Spleen (tissue), 11 donors: Measurements from ENCODE around the gene SMARCC2. TPM values are rescaled to one million over a fixed set of nuclear protein-coding genes. Genes with fewer than 3 reads are reported as not detected.

Source experiments
- DNase-seq: peaks from one replicate; pipeline ENCODE4 v3.0.0-alpha.2; 2020
- H3K27ac ChIP-seq, 8 donors: fragments of 200-600 bp; sonication (generic) in 7 of 8; 1 replicate in 4 of 8; 2 replicates in 4 of 8; pipeline versions ENCODE4 v1.5.0 to v1.8.0; 2016 to 2021; ENCODE audit warnings: inconsistent platforms in 4 of 8, mild to moderate bottlenecking in 4 of 8, moderate library complexity in 1 of 8
- H3K27me3 ChIP-seq, 7 donors: fragments of 200-600 bp; sonication (generic) in 6 of 7; replicated peaks in 1 of 7; 1 replicate in 4 of 7; 2 replicates in 3 of 7; pipeline versions ENCODE4 v1.5.0 to v1.8.0; 2016 to 2021; ENCODE audit warnings: inconsistent platforms in 3 of 7, mild to moderate bottlenecking in 1 of 7
- H3K36me3 ChIP-seq, 6 donors: fragments of 200-600 bp; sonication (generic) in 5 of 6; 1 replicate in 4 of 6; 2 replicates in 2 of 6; pipeline versions ENCODE4 v1.5.0 to v1.8.0; 2016 to 2021; ENCODE audit warnings: inconsistent platforms in 2 of 6
- H3K4me1 ChIP-seq, 6 donors: fragments of 200-600 bp; sonication (generic) in 5 of 6; 1 replicate in 3 of 6; 2 replicates in 3 of 6; pipeline versions ENCODE4 v1.5.0 to v1.8.0; 2016 to 2021; ENCODE audit warnings: inconsistent platforms in 3 of 6
- H3K4me3 ChIP-seq, 8 donors: fragments of 200-600 bp; sonication (generic) in 7 of 8; 1 replicate in 4 of 8; 2 replicates in 4 of 8; pipeline versions ENCODE4 v1.5.0 to v1.8.0; 2016 to 2021; ENCODE audit warnings: inconsistent platforms in 4 of 8, mild to moderate bottlenecking in 4 of 8, moderate library complexity in 2 of 8
- H3K9me3 ChIP-seq, 8 donors: fragments of 200-600 bp; sonication (generic) in 7 of 8; 1 replicate in 4 of 8; 2 replicates in 4 of 8; pipeline versions ENCODE4 v1.5.0 to v1.8.0; 2016 to 2021; ENCODE audit warnings: inconsistent platforms in 4 of 8
- POLR2A ChIP-seq, 3 donors: fragments of 450-650 bp; IDR thresholded peaks; one replicate each; pipeline ENCODE4 v1.5.1; 2017; ENCODE audit warnings: antibody characterized with exemption in 3 of 3, mild to moderate bottlenecking in 1 of 3
- POLR2AphosphoS5 ChIP-seq, 3 donors: sonication (generic); formaldehyde crosslinking; IDR thresholded peaks; one replicate each; pipeline ENCODE4 v1.5.1; 2017; ENCODE audit warnings: antibody characterized with exemption in 3 of 3
- WGBS, 5 donors: extraction: QIAGEN DNeasy Blood & Tissue Kit in 3 of 5; methylation state at CpG; one replicate each; pipeline versions ENCODE4 v1.1.5 to v1.1.7; 2013 to 2018; 5-methylcytosine and 5-hydroxymethylcytosine counted together
- intact Hi-C: fragments of 100-400 bp; cut with DNase I; formaldehyde crosslinking; loops from one replicate; pipeline ENCODE4 v1.15.0; 2023; ENCODE audit warnings: low total_unique reads
- polyA plus RNA-seq, 3 donors: library from polyadenylated mRNA; stranded (reverse); fragments of 200-250 nt; gene quantifications; one replicate each; pipeline ENCODE4 v1.2.1, GENCODE V29; 2013
- total RNA-seq, 7 donors: library from RNA; depleted of rRNA in 3 of 7; stranded (reverse); fragments of >200 nt in 3 of 7; fragmentation: NEBNext Ultra II Directional in 4 of 7; extraction: Animal tissue kit (Norgen Biotek cat#: 25700) in 4 of 7; gene quantifications; one replicate each; pipeline versions ENCODE4 v1.1.0 to v1.2.1, GENCODE V29; 2016 to 2021
- TF ChIP-seq, protein P1 (sequence below), 11 experiments: fragments of 200-600 bp in 7 of 11; fragments of 450-650 bp in 4 of 11; sonication (generic) in 4 of 11; IDR thresholded peaks in 8 of 11; conservative IDR thresholded peaks in 3 of 11; 1 replicate in 7 of 11; 2 replicates in 4 of 11; pipeline versions ENCODE4 v1.4.0 to v1.8.0; 2016 to 2021; ENCODE audit warnings: antibody characterized with exemption in 11 of 11, inconsistent platforms in 4 of 11, mild to moderate bottlenecking in 1 of 11
- donor health status: healthy with polysubstance abuse.
- donor health status: DM: no; HTN: no; CAD: no; lungs with moderate emphysema.
- donor health status: DM: no; HTN: no; CAD: no.
- donor health status: Bipolar disorder and iron deficiency.
- donor health status: healthy.
- donor health status: DM: no; HTN: no; CAD: no.
- donor health status: DM: yes; HTN: yes; CAD: no.

Gene SMARCC2
- total and polyA plus RNA-seq, 10 donors = 8.5 to 121 (median 97.7) TPM

DNA sequence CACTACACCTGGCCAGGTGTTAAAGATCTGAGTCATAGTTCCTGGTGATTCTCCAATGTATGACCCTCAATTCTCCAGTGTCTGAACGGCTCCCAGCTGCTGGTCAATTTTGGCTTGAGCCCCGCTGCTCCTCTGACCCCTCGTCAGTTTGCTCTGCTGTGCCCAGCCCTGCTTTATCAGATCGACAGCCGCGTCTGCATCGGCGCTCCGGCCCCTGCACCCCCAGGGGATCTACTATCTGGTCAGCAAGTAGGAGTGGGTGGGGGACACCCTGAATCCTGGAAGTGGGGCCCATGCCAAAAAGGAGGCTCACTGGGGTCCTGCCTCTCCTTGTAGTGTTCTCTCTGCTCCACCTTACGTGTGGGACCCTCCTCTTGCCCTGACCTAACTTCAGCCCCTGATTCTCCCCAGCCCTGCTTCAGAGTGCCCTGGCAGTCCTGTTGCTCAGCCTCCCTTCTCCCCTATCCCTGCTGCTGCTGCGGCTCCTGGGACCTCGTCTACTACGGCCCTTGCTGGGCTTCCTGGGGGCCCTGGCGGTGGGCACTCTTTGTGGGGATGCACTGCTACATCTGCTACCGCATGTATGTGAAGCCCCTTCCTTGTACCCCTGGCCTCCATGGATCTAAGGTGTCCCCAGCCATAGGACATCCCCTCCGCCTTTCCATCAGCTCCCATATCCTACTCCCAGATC is 45.6 kb upstream of the SMARCC2 start:
- TF ChIP-seq POLR2A (IDR thresholded peaks at IDR 0.05) (no peak), POLR2AphosphoS5 (IDR thresholded peaks at IDR 0.05) (peak in 1 of 3 donors; percentile 29)
- no peaks in the 10 kb centered on the region for H3K27me3 ChIP-seq
- H3K4me1 ChIP-seq = no peaks in the 10 kb centered on the region
- H3K9me3 ChIP-seq = no peaks in the 10 kb centered on the region
- H3K27ac ChIP-seq = no peak overlapping the region
- H3K4me3 ChIP-seq = no peak overlapping the region
- no peak for DNase-seq
- peaks cover 0 to 42% (median 15%) of the 10 kb centered on the region in 6 donors for H3K36me3 ChIP-seq
- 82 to 91% (median 89%) methylated on average over 16 of the region's 16 CpGs for WGBS, 5 donors
- intact Hi-C loops = no loop called here

- H3K27me3 ChIP-seq = no peaks in the 10 kb centered on the region
- H3K27ac ChIP-seq = no peak overlapping the region
- WGBS, 5 donors = 74 to 95% (median 92%) methylated on average over 4 to 11 of the region's 11 CpGs
- TF ChIP-seq, protein P1, sequence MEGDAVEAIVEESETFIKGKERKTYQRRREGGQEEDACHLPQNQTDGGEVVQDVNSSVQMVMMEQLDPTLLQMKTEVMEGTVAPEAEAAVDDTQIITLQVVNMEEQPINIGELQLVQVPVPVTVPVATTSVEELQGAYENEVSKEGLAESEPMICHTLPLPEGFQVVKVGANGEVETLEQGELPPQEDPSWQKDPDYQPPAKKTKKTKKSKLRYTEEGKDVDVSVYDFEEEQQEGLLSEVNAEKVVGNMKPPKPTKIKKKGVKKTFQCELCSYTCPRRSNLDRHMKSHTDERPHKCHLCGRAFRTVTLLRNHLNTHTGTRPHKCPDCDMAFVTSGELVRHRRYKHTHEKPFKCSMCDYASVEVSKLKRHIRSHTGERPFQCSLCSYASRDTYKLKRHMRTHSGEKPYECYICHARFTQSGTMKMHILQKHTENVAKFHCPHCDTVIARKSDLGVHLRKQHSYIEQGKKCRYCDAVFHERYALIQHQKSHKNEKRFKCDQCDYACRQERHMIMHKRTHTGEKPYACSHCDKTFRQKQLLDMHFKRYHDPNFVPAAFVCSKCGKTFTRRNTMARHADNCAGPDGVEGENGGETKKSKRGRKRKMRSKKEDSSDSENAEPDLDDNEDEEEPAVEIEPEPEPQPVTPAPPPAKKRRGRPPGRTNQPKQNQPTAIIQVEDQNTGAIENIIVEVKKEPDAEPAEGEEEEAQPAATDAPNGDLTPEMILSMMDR (IDR thresholded peaks at IDR 0.05 in 8 of 11, conservative IDR thresholded peaks at IDR 0.05 in 3 of 11) = no peak
- TF ChIP-seq POLR2AphosphoS5 (IDR thresholded peaks at IDR 0.05) = no peak
- TF ChIP-seq POLR2A (IDR thresholded peaks at IDR 0.05) = no peak
- H3K9me3 ChIP-seq = no peaks in the 10 kb centered on the region
- intact Hi-C loops = no loop called here
- no peaks in the 10 kb centered on the region for H3K4me1 ChIP-seq
- H3K36me3 ChIP-seq = peaks cover 0 to 36% (median 7%) of the 10 kb centered on the region in 6 donors
- DNase-seq = no peak
- no peak overlapping the region for H3K4me3 ChIP-seq
These were observed 41.9 kb upstream of the SMARCC2 start for GRCh38 chr12:56231184-56231582.

GRCh38 chr12:56230432-56231183 is 41.3 kb upstream of the SMARCC2 start:
- H3K4me3 ChIP-seq = no peak overlapping the region
- no peak overlapping the region for H3K27ac ChIP-seq
- WGBS, 5 donors = 74 to 88% (median 84%) methylated on average over 6 to 8 of the region's 8 CpGs
- peaks cover 0 to 4% (median under 1%) of the 10 kb centered on the region in 6 donors for H3K4me1 ChIP-seq
- no peaks in the 10 kb centered on the region for H3K27me3 ChIP-seq
- DNase-seq = no peak
- intact Hi-C loops = no loop called here
- TF ChIP-seq, protein P1 (IDR thresholded peaks at IDR 0.05 in 8 of 11, conservative IDR thresholded peaks at IDR 0.05 in 3 of 11) = no peak
- TF ChIP-seq POLR2A (IDR thresholded peaks at IDR 0.05) (no peak), POLR2AphosphoS5 (IDR thresholded peaks at IDR 0.05) (no peak)
- H3K36me3 ChIP-seq = peaks cover 0 to 37% (median 7%) of the 10 kb centered on the region in 6 donors
- H3K9me3 ChIP-seq = no peaks in the 10 kb centered on the region

GRCh38 chr12:56229916-56230431 is 40.7 kb upstream of the SMARCC2 start, which contains the start of gene SLC39A5:
Gene SLC39A5 (plus strand): TSS chr12:56230051. CDS start chr12:56231275, 1,224 bp downstream.
- H3K27ac ChIP-seq = no peak within 1 kb of the TSS
- DNase-seq = no peak
- H3K9me3 ChIP-seq = no peaks in the 10 kb centered on the region
- H3K36me3 ChIP-seq = peaks cover 0 to 38% (median 7%) of the 10 kb centered on the region in 6 donors
- 64 to 71% (median 66%) methylated on average over 4 of the region's 4 CpGs for WGBS, 5 donors
- TF ChIP-seq, protein P1 (IDR thresholded peaks at IDR 0.05 in 8 of 11, conservative IDR thresholded peaks at IDR 0.05 in 3 of 11) = no peak
- TF ChIP-seq POLR2AphosphoS5 (IDR thresholded peaks at IDR 0.05) (no peak), POLR2A (IDR thresholded peaks at IDR 0.05) (no peak)
- H3K27me3 ChIP-seq = no peaks in the 10 kb centered on the region
- peaks cover 2 to 10% (median 5%) of the 10 kb centered on the region in 6 donors for H3K4me1 ChIP-seq
- H3K4me3 ChIP-seq = no peak within 1 kb of the TSS
- intact Hi-C loops = no loop called here
